Endothelial cell of umbilical vein (primary cell): ENCODE measurements around the gene HMG20B. TPM values are rescaled to one million over a fixed set of nuclear protein-coding genes. Genes with fewer than 3 reads are reported as not detected.
"Not testable (repeated sequence)": the region's sequence is repeated elsewhere in the genome, so short reads cannot be mapped to it uniquely, and the experiment has no call there.

Experiments
- BruUV-seq: library from RNA; stranded (reverse); fragments of 400-500 nt; replicated peaks from 2 replicates; lab custom pipeline; 2021; lab: Mats Ljungman, UMichigan
- CTCF ChIA-PET: fragments of 300-600, 350-600 bp; sonication (Branson Sonifier 250); formaldehyde crosslinking; loops from one replicate; lab custom pipeline; 2021; ENCODE audit warnings: antibody characterized with exemption, inconsistent platforms; lab: Charles Lee
- POLR2A ChIA-PET: fragments of 300-600, 350-600 bp; sonication (Branson Sonifier 250); formaldehyde crosslinking; loops from one replicate; lab custom pipeline; 2021; ENCODE audit warnings: antibody characterized with exemption, inconsistent platforms; lab: Charles Lee
- DNase-seq: peaks from one replicate; pipeline ENCODE4 v3.0.0-alpha.2; 2011; ENCODE audit warnings: low read depth, low spot score
- FAIRE-seq: peaks from 2 replicates; lab custom pipeline; 2011; peaks lifted over from hg19 to GRCh38; lab: Jason Lieb, UNC
- H2AFZ ChIP-seq: 2 replicates; pipeline ENCODE4 v1.6.0; 2012; ENCODE audit warnings: low read depth, low read length, control low read depth, inconsistent platforms
- H3K27ac ChIP-seq: 2 replicates; pipeline ENCODE4 v1.5.1; 2011; ENCODE audit warnings: low read depth, mild to moderate bottlenecking, control low read depth, low read length, moderate library complexity; ENCODE audit not compliant: insufficient read depth
- H3K27me3 ChIP-seq, 2 experiments: 2 replicates each; pipeline versions ENCODE4 v1.6.0 to v1.6.1; 2011; ENCODE audit warnings: low read length in 2 of 2, mixed read lengths in 1 of 2; ENCODE audit not compliant: control insufficient read depth in 2 of 2, insufficient read depth in 2 of 2
- H3K36me3 ChIP-seq, 2 experiments: 2 replicates in 1 of 2; 3 replicates in 1 of 2; pipeline ENCODE4 v1.5.1; 2011; ENCODE audit warnings: low read length in 2 of 2, mild to moderate bottlenecking in 1 of 2, moderate library complexity in 1 of 2; ENCODE audit not compliant: control insufficient read depth in 2 of 2, insufficient read depth in 2 of 2; ENCODE audit errors: extremely low read depth in 1 of 2
- H3K4me1 ChIP-seq: 3 replicates; pipeline ENCODE4 v1.5.1; 2011; ENCODE audit warnings: mild to moderate bottlenecking, low read length; ENCODE audit not compliant: control insufficient read depth, insufficient read depth; ENCODE audit errors: extremely low read depth
- H3K4me2 ChIP-seq: 2 replicates; pipeline ENCODE4 v1.6.1; 2011; ENCODE audit warnings: low read length, control low read depth, mixed read lengths; ENCODE audit not compliant: insufficient read depth
- H3K4me3 ChIP-seq, 3 experiments: fragments of 200-600 bp in 1 of 3; sonication (generic), shearing (Covaris generic) in 1 of 3; replicated peaks in 1 of 3; 2 replicates each; pipeline ENCODE4 v1.5.1; 2011 to 2016; ENCODE audit warnings: control low read depth in 3 of 3, low read length in 3 of 3, mild to moderate bottlenecking in 2 of 3, inconsistent platforms in 1 of 3, low read depth in 1 of 3, moderate library complexity in 1 of 3; ENCODE audit not compliant: insufficient read depth in 1 of 3
- H3K79me2 ChIP-seq: 2 replicates; pipeline ENCODE4 v1.6.0; 2012; ENCODE audit warnings: low read length, inconsistent platforms; ENCODE audit not compliant: control insufficient read depth, insufficient read depth
- H3K9ac ChIP-seq: replicated peaks from 2 replicates; pipeline ENCODE3; 2011; ENCODE audit warnings: low read length, control low read depth; ENCODE audit not compliant: insufficient read depth; ENCODE audit errors: extremely low read depth
- H3K9me1 ChIP-seq: replicated peaks from 3 replicates; pipeline ENCODE4 v1.6.0; 2011; ENCODE audit warnings: mild to moderate bottlenecking, low read length; ENCODE audit not compliant: control insufficient read depth, insufficient read depth; ENCODE audit errors: extremely low read depth
- H3K9me3 ChIP-seq: replicated peaks from 2 replicates; pipeline ENCODE4 v1.5.1; 2012; ENCODE audit warnings: low read length, inconsistent platforms; ENCODE audit not compliant: control insufficient read depth, insufficient read depth
- H4K20me1 ChIP-seq: replicated peaks from 2 replicates; pipeline ENCODE3; 2011; ENCODE audit warnings: mild to moderate bottlenecking, low read length; ENCODE audit not compliant: control insufficient read depth, insufficient read depth; ENCODE audit errors: extremely low read depth
- EZH2 ChIP-seq: IDR thresholded peaks from 2 replicates; pipeline ENCODE4 v1.6.1; 2012; ENCODE audit warnings: borderline replicate concordance, low read depth, mild to moderate bottlenecking, moderate library complexity, low read length, inconsistent platforms; ENCODE audit not compliant: severe bottlenecking
- FOS ChIP-seq: IDR thresholded peaks from 2 replicates; pipeline ENCODE4 v1.6.1; 2011; ENCODE audit warnings: mild to moderate bottlenecking, low read length, moderate library complexity, borderline replicate concordance; ENCODE audit not compliant: insufficient read depth
- JUN ChIP-seq: IDR thresholded peaks from 2 replicates; pipeline ENCODE4 v1.6.1; 2011; ENCODE audit warnings: borderline replicate concordance, low read depth; ENCODE audit not compliant: insufficient read length, insufficient read depth
- POLR2A ChIP-seq: IDR thresholded peaks from 2 replicates; pipeline ENCODE4 v1.6.1; 2012; ENCODE audit warnings: low read depth, mild to moderate bottlenecking, control low read depth, low read length
- POLR2AphosphoS5 ChIP-seq: IDR thresholded peaks from 2 replicates; pipeline ENCODE4 v1.6.1; 2012; ENCODE audit warnings: low read depth, mild to moderate bottlenecking, control low read depth, low read length, moderate library complexity; ENCODE audit not compliant: insufficient read depth
- dilution Hi-C: fragments of 300-500 bp; cut with MboI; formaldehyde crosslinking; loops from one replicate; pipeline ENCODE4 v1.15.0; 2019; ENCODE audit warnings: low sequenced_read_pairs; ENCODE audit not compliant: extremely low pct_ligation_motif_present
- intact Hi-C: fragments of 100-400 bp; cut with micrococcal nuclease; formaldehyde crosslinking; loops from one replicate; pipeline ENCODE4 v1.10.0; 2022
- polyA plus RNA-seq, 4 experiments: library from polyadenylated mRNA; depleted of rRNA in 3 of 4; stranded (reverse) in 3 of 4; unstranded in 1 of 4; fragments of >200 nt; gene quantifications; 2 replicates each; pipeline versions ENCODE4 v1.2.1 to v1.2.3, GENCODE V29; 2011 to 2012; ENCODE audit warnings: missing spikeins in 1 of 4
- total RNA-seq: library from RNA; stranded (reverse); gene quantifications from 2 replicates; pipeline ENCODE4 v1.2.3, GENCODE V29; 2021

The HMG20B gene
- total and polyA plus RNA-seq, 2 donors (not counting 3 experiments of a cell fraction or from before 2014, with no cell fraction given): 53.2 to 98.2 TPM

- H3K9ac ChIP-seq: no peak overlapping the region
- dilution Hi-C loops: no loop called here
- H3K27me3 ChIP-seq: no peaks in the 10 kb centered on the region
- peak; percentile 96 for FAIRE-seq
- DNase-seq: peak; percentile 69
- ChIA-PET POLR2A (no interaction called here), CTCF (interaction anchor here (1.2 kb wide), 1 partner anchor 35 kb away, joined by 5 read pairs; no protein-coding TSS in a partner anchor)
- H3K79me2 ChIP-seq: no peaks in the 10 kb centered on the region
- no peak overlapping the region for H3K4me2 ChIP-seq
- BruUV-seq: no TSS peak
- no peak overlapping the region for H3K4me3 ChIP-seq
- H3K9me3 ChIP-seq: no peaks in the 10 kb centered on the region
- H3K4me1 ChIP-seq: peaks cover 16% of the 10 kb centered on the region
- no peak overlapping the region for H2AFZ ChIP-seq
- no peak overlapping the region for H3K27ac ChIP-seq
- intact Hi-C loops: no loop called here
- no peak for TF ChIP-seq EZH2
- peak; percentile 64 for TF ChIP-seq JUN
- peak; percentile 44 for TF ChIP-seq POLR2AphosphoS5
- no peak for TF ChIP-seq POLR2A
- peak; percentile 94 for TF ChIP-seq FOS
- no peaks in the 10 kb centered on the region for H3K9me1 ChIP-seq
- peaks cover 0 to 1% of the 10 kb centered on the region in 2 experiments for H3K36me3 ChIP-seq
- no peaks in the 10 kb centered on the region for H4K20me1 ChIP-seq
These were observed 7.6 kb downstream of the HMG20B start for GRCh38 chr19:3580156-3580934.

- H3K4me3 ChIP-seq, H3K79me2 ChIP-seq, H3K9me1 ChIP-seq, H2AFZ ChIP-seq, POLR2A ChIA-PET, H3K4me2 ChIP-seq, BruUV-seq, H4K20me1 ChIP-seq, H3K27me3 ChIP-seq, DNase-seq, H3K9ac ChIP-seq, H3K27ac ChIP-seq, intact Hi-C loops, FAIRE-seq, H3K36me3 ChIP-seq, dilution Hi-C loops, H3K9me3 ChIP-seq: not testable (repeated sequence)
- peaks cover 11% of the 10 kb centered on the region for H3K4me1 ChIP-seq
- CTCF ChIA-PET: interaction anchor here (1.1 kb wide), 1 partner anchor 26 kb away, joined by 3 read pairs; no protein-coding TSS in a partner anchor
These were observed 9.0 kb downstream of the HMG20B start for GRCh38 chr19:3581792-3582191.

- FAIRE-seq: not testable (repeated sequence)
- CTCF ChIA-PET: interaction anchor here (1.8 to 4.1 kb wide), 4 partner anchors 9 to 39 kb away, joined by 6 to 22 read pairs (median 9); partner anchors contain the start of gene MFSD12
These were observed 11.5 kb downstream of the HMG20B start for GRCh38 chr19:3584036-3584802.

More at GRCh38 chr19:3584036-3584802, 11.5 kb downstream of the HMG20B start:
- dilution Hi-C loops, H3K4me2 ChIP-seq, POLR2A ChIA-PET, H3K9me3 ChIP-seq, H3K9ac ChIP-seq, H4K20me1 ChIP-seq, H2AFZ ChIP-seq, DNase-seq, H3K27ac ChIP-seq, H3K9me1 ChIP-seq, H3K27me3 ChIP-seq, H3K36me3 ChIP-seq, BruUV-seq, H3K4me3 ChIP-seq, H3K79me2 ChIP-seq: not testable (repeated sequence)
- H3K4me1 ChIP-seq: peaks cover 11% of the 10 kb centered on the region
- intact Hi-C loops: loop anchor here (2.0 kb wide), 1 partner anchor 23 kb away; the partner anchor contains the start of gene TBXA2R
